Prostate gland (tissue), 2 donors: ENCODE measurements around the gene SLC35B1.

Experiments
- CTCF ChIP-seq, 4 experiments: fragments of 200-600 bp in 2 of 4; fragments of 450-650 bp in 2 of 4; sonication (generic) in 2 of 4; IDR thresholded peaks; 1 replicate in 3 of 4; 2 replicates in 1 of 4; pipeline ENCODE4 v1.5.1; 2016 to 2019; ENCODE audit warnings: antibody characterized with exemption in 4 of 4, mild to moderate bottlenecking in 2 of 4, moderate library complexity in 2 of 4
- POLR2A ChIP-seq: fragments of 450-650 bp; IDR thresholded peaks from one replicate; pipeline ENCODE4 v1.6.1; 2016; ENCODE audit warnings: antibody characterized with exemption, mild to moderate bottlenecking
- POLR2AphosphoS5 ChIP-seq: sonication (generic); formaldehyde crosslinking; IDR thresholded peaks from one replicate; pipeline ENCODE4 v1.6.1; 2017; ENCODE audit warnings: antibody characterized with exemption

GRCh38 chr17:49730785-49731434 is 23.1 kb upstream of the SLC35B1 start:
- TF ChIP-seq CTCF (IDR thresholded peaks at IDR 0.05) (no peak), POLR2A (no peak), POLR2AphosphoS5 (no peak)
